Testis (tissue), 3 donors: Measurements from ENCODE around the gene ILKAP. TPM values are rescaled to one million over a fixed set of nuclear protein-coding genes. Genes with fewer than 3 reads are reported as not detected.
A peak's percentile ranks its signal among the peaks of the same experiment; 100 is the strongest.

ENCODE experiments used
- DNase-seq: peaks from one replicate; pipeline ENCODE4 v3.0.0-alpha.2; 2019
- H3K27ac ChIP-seq, 2 donors: fragments of 200-600 bp; sonication (generic); one replicate each; pipeline ENCODE4 v1.5.1; 2019
- H3K27me3 ChIP-seq: fragments of 200-600 bp; sonication (generic); one replicate; pipeline ENCODE4 v1.5.1; 2019
- H3K36me3 ChIP-seq: fragments of 200-600 bp; sonication (generic); one replicate; pipeline ENCODE4 v1.5.1; 2017; ENCODE audit warnings: low read depth; ENCODE audit errors: missing control alignments
- H3K4me1 ChIP-seq: fragments of 200-600 bp; sonication (generic); one replicate; pipeline ENCODE4 v1.5.1; 2019
- H3K4me3 ChIP-seq, 2 donors: fragments of 200-600 bp; sonication (generic); one replicate each; pipeline ENCODE4 v1.5.1; 2017 to 2019
- H3K9me3 ChIP-seq: fragments of 200-600 bp; sonication (generic); one replicate; pipeline ENCODE4 v1.5.1; 2017
- CTCF ChIP-seq, 3 experiments: fragments of 450-650 bp in 2 of 3; fragments of 200-600 bp in 1 of 3; sonication (generic) in 1 of 3; IDR thresholded peaks; one replicate each; pipeline ENCODE4 v1.5.1; 2016 to 2019; ENCODE audit warnings: antibody characterized with exemption in 3 of 3, mild to moderate bottlenecking in 2 of 3, moderate library complexity in 1 of 3
- POLR2A ChIP-seq: fragments of 450-650 bp; IDR thresholded peaks from one replicate; pipeline ENCODE4 v1.6.1; 2017; ENCODE audit warnings: antibody characterized with exemption, mild to moderate bottlenecking, moderate library complexity
- WGBS, 2 donors: methylation state at CpG; one replicate each; pipeline ENCODE4 v1.1.5; 2018; 5-methylcytosine and 5-hydroxymethylcytosine counted together
- intact Hi-C: fragments of 100-400 bp; cut with DNase I; formaldehyde crosslinking; loops from one replicate; pipeline ENCODE4 v1.15.1; 2023; ENCODE audit warnings: low total_unique reads
- polyA plus RNA-seq: library from polyadenylated mRNA; stranded (reverse); fragments of 350-450 nt; fragmentation: Illumina TruSeq; extraction: RNeasy Lipid Tissue Mini Kit (QIAGEN cat#74804); gene quantifications from one replicate; pipeline ENCODE4 v1.2.3, GENCODE V29; 2014; ENCODE audit warnings: low read depth, low replicate concordance; ENCODE audit not compliant: insufficient read depth
- total RNA-seq, 2 donors: library from RNA; depleted of rRNA; stranded (reverse); fragments of >200 nt; gene quantifications; one replicate each; pipeline ENCODE4 v1.2.3, GENCODE V29; 2016

Gene ILKAP
- total and polyA plus RNA-seq, 3 donors from 2014 or later, result 44.8 to 65.3 (median 59.8) TPM

GRCh38 chr2:238239863-238240756, 36.6 kb upstream of the ILKAP start, which contains the start of gene HES6:
Gene HES6, minus strand, starts transcription at chr2:238240038. Its CDS starts 133 bp downstream, at chr2:238239905.
- intact Hi-C loops, result no loop called here
- Histone ChIP-seq H3K27ac (no peak within 1 kb of the TSS), H3K4me1 (peaks cover 25% of the 10 kb centered on the region), H3K36me3 (no peaks in the 10 kb centered on the region), H3K4me3 (peak within 1 kb of the TSS; percentile 55 to 58), H3K27me3 (no peaks in the 10 kb centered on the region), H3K9me3 (no peaks in the 10 kb centered on the region)
- DNase-seq, result peak; percentile 91
- TF ChIP-seq POLR2A (no peak), CTCF (IDR thresholded peaks at IDR 0.05) (peak in 1 of 3 experiments; percentile 15)
- 0% methylated on average over 15 to 105 of the region's 105 CpGs for WGBS, 2 donors

- H3K9me3 ChIP-seq, result no peaks in the 10 kb centered on the region
- H3K4me3 ChIP-seq, result peak overlapping the region; percentile 51 to 58
- DNase-seq, result no peak
- peaks cover 25% of the 10 kb centered on the region for H3K4me1 ChIP-seq
- intact Hi-C loops, result no loop called here
- no peak for TF ChIP-seq POLR2A
- TF ChIP-seq CTCF (IDR thresholded peaks at IDR 0.05), result no peak
- H3K27me3 ChIP-seq, result no peaks in the 10 kb centered on the region
- H3K36me3 ChIP-seq, result no peaks in the 10 kb centered on the region
- H3K27ac ChIP-seq, result no peak overlapping the region
- WGBS, 2 donors, result 0% methylated on average over 15 to 43 of the region's 43 CpGs
Observed at GRCh38 chr2:238239543-238239862, 36.0 kb upstream of the ILKAP start.

GRCh38 chr2:238238766-238239542, 35.5 kb upstream of the ILKAP start:
- Histone ChIP-seq H3K9me3 (no peaks in the 10 kb centered on the region), H3K4me3 (peak overlapping the region; percentile 31 to 58), H3K4me1 (peaks cover 25% of the 10 kb centered on the region), H3K27me3 (no peaks in the 10 kb centered on the region), H3K27ac (no peak overlapping the region), H3K36me3 (no peaks in the 10 kb centered on the region)
- WGBS, 2 donors, result 14 to 73% methylated on average over 3 to 58 of the region's 75 CpGs
- no peak for TF ChIP-seq CTCF (IDR thresholded peaks at IDR 0.05)
- no peak for TF ChIP-seq POLR2A
- intact Hi-C loops, result no loop called here
- DNase-seq, result no peak

DNA sequence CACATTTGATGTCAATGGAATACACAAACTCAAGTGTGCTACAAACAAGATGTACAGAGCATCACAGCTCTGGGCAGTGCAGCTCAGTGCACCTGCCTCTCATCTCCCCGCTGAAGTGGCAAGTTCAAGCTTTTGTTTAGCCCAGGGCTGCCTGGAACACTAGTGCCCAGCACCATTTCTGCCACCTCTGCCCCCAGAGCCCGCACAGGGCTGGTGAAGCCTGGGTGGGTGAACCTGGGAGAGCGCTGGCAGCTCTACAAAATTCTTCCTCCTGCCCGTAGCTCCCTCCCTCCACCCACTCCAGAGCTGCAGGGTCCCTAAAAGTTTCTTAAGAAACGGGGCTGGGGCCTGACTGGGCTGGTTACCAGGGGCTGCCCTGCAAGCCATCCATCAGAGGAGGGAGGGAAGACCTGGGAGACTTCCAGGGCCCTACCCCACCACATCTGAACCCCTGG, 34.8 kb upstream of the ILKAP start:
- TF ChIP-seq CTCF (IDR thresholded peaks at IDR 0.05), result no peak
- no peak for TF ChIP-seq POLR2A
- Histone ChIP-seq H3K4me3 (no peak overlapping the region), H3K27ac (no peak overlapping the region), H3K9me3 (no peaks in the 10 kb centered on the region), H3K4me1 (peaks cover 23% of the 10 kb centered on the region), H3K27me3 (no peaks in the 10 kb centered on the region), H3K36me3 (no peaks in the 10 kb centered on the region)
- WGBS, 2 donors, result 67 to 74% methylated on average over 5 of the region's 5 CpGs
- DNase-seq, result no peak
- intact Hi-C loops, result no loop called here
